PC-3 (cell line): ENCODE measurements around the gene VWC2. TPM values are rescaled to one million over a fixed set of nuclear protein-coding genes. Genes with fewer than 3 reads are reported as not detected.

ENCODE experiments used
- ATAC-seq: fragments of 200-7000 bp; cut with Tn5 transposase; 2 replicates; pipeline ENCODE4 v1.9.1; 2020; ENCODE audit warnings: mild to moderate bottlenecking, moderate library complexity
- BruUV-seq: library from RNA; stranded (reverse); fragments of 400-500 nt; replicated peaks from 2 replicates; lab custom pipeline; 2021; lab: Mats Ljungman, UMichigan
- CTCF ChIA-PET: fragments of 300-600 bp; sonication (Branson Sonifier 250); formaldehyde crosslinking; loops from one replicate; lab custom pipeline; 2022; ENCODE audit warnings: antibody characterized with exemption; lab: Charles Lee
- POLR2A ChIA-PET: fragments of 300-600 bp; sonication (Branson Sonifier 250); formaldehyde crosslinking; loops from one replicate; lab custom pipeline; 2022; ENCODE audit warnings: antibody characterized with exemption; ENCODE audit not compliant: unreplicated experiment; lab: Charles Lee
- DNase-seq: peaks from one replicate; pipeline ENCODE4 v3.0.0-alpha.2; 2015
- H2AFZ ChIP-seq: fragments of 300-600 bp; sonication (generic); 2 replicates; pipeline ENCODE4 v1.6.0; 2016; ENCODE audit warnings: antibody characterized with exemption, low read length
- H3F3A ChIP-seq: fragments of 300-600 bp; sonication (generic); one replicate; pipeline ENCODE4 v1.6.0; 2017; ENCODE audit warnings: antibody characterized with exemption, low read length, control low read depth, mild to moderate bottlenecking; ENCODE audit not compliant: unreplicated experiment
- H3K27ac ChIP-seq: fragments of 300-600 bp; sonication (generic); 2 replicates; pipeline ENCODE4 v1.5.1; 2016; ENCODE audit warnings: mild to moderate bottlenecking, low read length
- H3K27me3 ChIP-seq: fragments of 300-600 bp; sonication (generic); 2 replicates; pipeline ENCODE4 v1.6.1; 2016; ENCODE audit warnings: low read length, mixed read lengths
- H3K36me3 ChIP-seq: fragments of 300-600 bp; sonication (generic); 2 replicates; pipeline ENCODE4 v1.6.1; 2016; ENCODE audit warnings: low read depth, mixed run types, low read length, mixed read lengths
- H3K4me1 ChIP-seq: fragments of 300-600 bp; sonication (generic); 2 replicates; pipeline ENCODE4 v1.5.1; 2016; ENCODE audit warnings: low read length; ENCODE audit not compliant: insufficient read depth
- H3K4me2 ChIP-seq: fragments of 300-600 bp; sonication (generic); 2 replicates; pipeline ENCODE4 v1.6.0; 2016; ENCODE audit warnings: low read length
- H3K4me3 ChIP-seq: fragments of 300-600 bp; sonication (generic); 2 replicates; pipeline ENCODE4 v1.5.1; 2016; ENCODE audit warnings: mild to moderate bottlenecking, low read length, mixed read lengths
- H3K79me2 ChIP-seq: fragments of 300-600 bp; sonication (generic); 2 replicates; pipeline ENCODE4 v1.6.1; 2017; ENCODE audit warnings: low read length, mixed read lengths
- H3K9ac ChIP-seq: fragments of 300-600 bp; sonication (generic); 2 replicates; pipeline ENCODE4 v1.6.0; 2016; ENCODE audit warnings: mild to moderate bottlenecking, low read length
- H3K9me2 ChIP-seq: fragments of 300-600 bp; sonication (generic); replicated peaks from 2 replicates; pipeline ENCODE4 v1.6.1; 2016; ENCODE audit warnings: mixed run types, low read length, mixed read lengths
- H3K9me3 ChIP-seq: fragments of 300-600 bp; sonication (generic); 2 replicates; pipeline ENCODE4 v1.6.1; 2016; ENCODE audit warnings: low read length, mixed read lengths
- H4K20me1 ChIP-seq: fragments of 300-600 bp; sonication (generic); 2 replicates; pipeline ENCODE4 v1.6.1; 2016; ENCODE audit warnings: low read length, mixed read lengths
- EZH2 ChIP-seq: fragments of 300-600 bp; sonication (generic); IDR thresholded peaks from one replicate; pipeline ENCODE4 v1.6.1; 2017; ENCODE audit warnings: antibody characterized with exemption, mild to moderate bottlenecking, low read length; ENCODE audit not compliant: unreplicated experiment
- EZH2phosphoT487 ChIP-seq: fragments of 300-600 bp; sonication (generic); IDR thresholded peaks from 2 replicates; pipeline ENCODE4 v1.6.1; 2018; ENCODE audit warnings: mild to moderate bottlenecking, antibody characterized with exemption, low read length, borderline replicate concordance
- intact Hi-C: fragments of 100-400 bp; cut with micrococcal nuclease; formaldehyde crosslinking; loops from 2 replicates; pipeline ENCODE4 v1.9.0; 2023
- total RNA-seq: library from RNA; depleted of rRNA; stranded (reverse); fragments of >200 nt; gene quantifications from 2 replicates; pipeline ENCODE4 v1.2.3, GENCODE V29; 2014
- TF ChIP-seq, protein P1 (sequence below): fragments of 300-600 bp; sonication (generic); conservative IDR thresholded peaks from 2 replicates; pipeline ENCODE4 v1.5.1; 2017; ENCODE audit warnings: antibody characterized with exemption, low read depth, mild to moderate bottlenecking, low read length

VWC2 gene
- total RNA-seq, 1 experiment from 2014 or later = not detected

DNA sequence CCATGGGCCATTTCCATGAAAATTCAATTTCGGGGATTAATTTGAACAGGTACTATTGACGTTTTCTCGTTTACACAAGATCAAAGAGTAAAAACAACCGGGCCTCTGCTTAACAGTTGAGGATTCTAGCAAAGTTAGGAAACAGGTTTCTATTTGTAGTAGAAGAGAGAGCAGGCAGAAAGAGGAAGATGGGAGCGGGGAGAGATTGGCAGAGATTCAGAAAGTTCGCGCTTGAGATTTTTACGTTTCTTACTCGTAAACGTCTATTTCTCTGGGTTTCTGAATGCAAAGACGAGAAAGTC lies 571 bp upstream of the VWC2 start:
- ATAC-seq (no peak), DNase-seq (no peak)
- Histone ChIP-seq H3K27ac (no peak overlapping the region), H3K4me3 (no peak overlapping the region), H3K9me2 (no peaks in the 10 kb centered on the region), H4K20me1 (no peaks in the 10 kb centered on the region), H3K9me3 (no peaks in the 10 kb centered on the region), H3K4me1 (no peaks in the 10 kb centered on the region), H3F3A (no peaks in the 10 kb centered on the region), H3K36me3 (no peaks in the 10 kb centered on the region), H3K9ac (no peak overlapping the region), H3K79me2 (no peaks in the 10 kb centered on the region), H3K27me3 (no peaks in the 10 kb centered on the region), H2AFZ (no peak overlapping the region), H3K4me2 (no peak overlapping the region)
- intact Hi-C loops = no loop called here
- CTCF ChIA-PET = no interaction called here
- no TSS peak for BruUV-seq
- POLR2A ChIA-PET = no interaction called here
- TF ChIP-seq EZH2 (no peak), EZH2phosphoT487 (no peak)
- TF ChIP-seq, protein P1, sequence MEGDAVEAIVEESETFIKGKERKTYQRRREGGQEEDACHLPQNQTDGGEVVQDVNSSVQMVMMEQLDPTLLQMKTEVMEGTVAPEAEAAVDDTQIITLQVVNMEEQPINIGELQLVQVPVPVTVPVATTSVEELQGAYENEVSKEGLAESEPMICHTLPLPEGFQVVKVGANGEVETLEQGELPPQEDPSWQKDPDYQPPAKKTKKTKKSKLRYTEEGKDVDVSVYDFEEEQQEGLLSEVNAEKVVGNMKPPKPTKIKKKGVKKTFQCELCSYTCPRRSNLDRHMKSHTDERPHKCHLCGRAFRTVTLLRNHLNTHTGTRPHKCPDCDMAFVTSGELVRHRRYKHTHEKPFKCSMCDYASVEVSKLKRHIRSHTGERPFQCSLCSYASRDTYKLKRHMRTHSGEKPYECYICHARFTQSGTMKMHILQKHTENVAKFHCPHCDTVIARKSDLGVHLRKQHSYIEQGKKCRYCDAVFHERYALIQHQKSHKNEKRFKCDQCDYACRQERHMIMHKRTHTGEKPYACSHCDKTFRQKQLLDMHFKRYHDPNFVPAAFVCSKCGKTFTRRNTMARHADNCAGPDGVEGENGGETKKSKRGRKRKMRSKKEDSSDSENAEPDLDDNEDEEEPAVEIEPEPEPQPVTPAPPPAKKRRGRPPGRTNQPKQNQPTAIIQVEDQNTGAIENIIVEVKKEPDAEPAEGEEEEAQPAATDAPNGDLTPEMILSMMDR = no peak

DNA sequence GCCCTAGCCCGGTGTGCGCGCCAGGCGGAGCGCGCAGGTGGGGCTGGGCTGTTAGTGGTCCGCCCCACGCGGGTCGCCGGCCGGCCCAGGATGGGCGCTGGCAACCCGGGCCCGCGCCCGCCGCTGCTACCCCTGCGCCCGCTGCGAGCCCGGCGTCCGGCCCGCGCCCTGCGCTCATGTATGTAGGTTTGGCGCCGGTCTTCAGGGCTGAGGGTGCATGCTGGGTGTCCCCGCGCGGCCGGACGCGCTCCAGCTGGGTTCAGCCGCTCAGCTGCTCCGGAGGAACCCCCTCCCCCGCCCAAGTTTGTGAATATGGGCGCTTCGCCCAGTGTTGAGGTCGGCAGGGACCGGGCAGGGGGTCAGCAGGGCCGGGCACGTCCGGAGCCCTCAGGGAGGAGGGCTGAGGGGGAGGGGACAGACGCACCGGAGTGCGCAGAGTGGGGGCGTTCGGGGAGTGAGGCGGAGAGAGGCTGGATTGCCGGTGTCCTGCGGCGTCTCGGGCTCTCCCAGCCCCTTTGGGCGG lies 559 bp downstream of the VWC2 start:
- ChIA-PET CTCF (no interaction called here), POLR2A (no interaction called here)
- Histone ChIP-seq H3K4me3 (no peak overlapping the region), H4K20me1 (no peaks in the 10 kb centered on the region), H3K79me2 (no peaks in the 10 kb centered on the region), H3K4me1 (no peaks in the 10 kb centered on the region), H3K36me3 (no peaks in the 10 kb centered on the region), H2AFZ (no peak overlapping the region), H3F3A (no peaks in the 10 kb centered on the region), H3K27ac (no peak overlapping the region), H3K9me3 (no peaks in the 10 kb centered on the region), H3K9me2 (no peaks in the 10 kb centered on the region), H3K4me2 (no peak overlapping the region), H3K27me3 (no peaks in the 10 kb centered on the region), H3K9ac (no peak overlapping the region)
- no peak for DNase-seq
- BruUV-seq = no TSS peak
- ATAC-seq = no peak
- intact Hi-C loops = no loop called here
- TF ChIP-seq EZH2phosphoT487 (no peak), EZH2 (no peak)
- TF ChIP-seq, protein P1 = no peak

DNA sequence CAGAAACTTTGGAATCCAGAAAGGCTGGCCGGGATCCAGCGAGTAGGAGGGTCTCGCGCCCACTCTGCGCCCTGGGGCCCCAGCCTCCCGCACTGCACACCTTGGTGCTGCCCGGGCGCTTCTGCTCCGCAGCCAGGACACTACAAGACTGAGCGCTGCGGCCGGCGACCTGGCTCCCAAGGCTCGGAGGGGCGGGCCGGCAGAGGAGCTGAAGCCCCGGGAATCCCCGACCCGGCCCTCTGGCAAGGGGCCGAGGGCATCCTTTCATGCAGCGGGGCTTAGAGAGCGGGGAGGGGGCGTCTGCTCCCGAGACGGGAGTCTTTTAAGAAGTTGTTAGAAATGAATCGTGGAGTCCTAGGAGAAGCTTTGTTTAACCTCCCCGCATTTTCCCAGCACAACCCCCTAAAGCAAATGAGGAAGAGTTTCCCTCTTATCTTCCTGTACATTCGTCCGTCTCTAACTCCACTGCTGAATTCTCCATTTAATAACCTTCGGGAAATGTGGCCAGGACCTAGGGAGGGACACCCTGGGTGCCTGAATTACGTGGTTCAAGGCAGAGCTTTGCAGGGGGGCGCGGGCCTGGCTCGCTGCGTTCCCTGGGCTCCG lies 1.1 kb downstream of the VWC2 start:
- Histone ChIP-seq H3K4me1 (no peaks in the 10 kb centered on the region), H3K36me3 (no peaks in the 10 kb centered on the region), H3K27ac (no peak overlapping the region), H4K20me1 (no peaks in the 10 kb centered on the region), H3K79me2 (no peaks in the 10 kb centered on the region), H3F3A (no peaks in the 10 kb centered on the region), H3K4me2 (no peak overlapping the region), H3K9ac (no peak overlapping the region), H3K27me3 (no peaks in the 10 kb centered on the region), H3K9me2 (no peaks in the 10 kb centered on the region), H2AFZ (no peak overlapping the region), H3K4me3 (no peak overlapping the region), H3K9me3 (no peaks in the 10 kb centered on the region)
- BruUV-seq = no TSS peak
- ChIA-PET CTCF (no interaction called here), POLR2A (no interaction called here)
- TF ChIP-seq EZH2 (no peak), EZH2phosphoT487 (no peak)
- TF ChIP-seq, protein P1 = no peak
- no peak for ATAC-seq
- intact Hi-C loops = no loop called here
- no peak for DNase-seq
